Measurements from ENCODE around the gene RWDD1. TPM values are rescaled to one million over a fixed set of nuclear protein-coding genes. Genes with fewer than 3 reads are reported as not detected.

The RWDD1 gene, protein sequence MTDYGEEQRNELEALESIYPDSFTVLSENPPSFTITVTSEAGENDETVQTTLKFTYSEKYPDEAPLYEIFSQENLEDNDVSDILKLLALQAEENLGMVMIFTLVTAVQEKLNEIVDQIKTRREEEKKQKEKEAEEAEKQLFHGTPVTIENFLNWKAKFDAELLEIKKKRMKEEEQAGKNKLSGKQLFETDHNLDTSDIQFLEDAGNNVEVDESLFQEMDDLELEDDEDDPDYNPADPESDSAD
- total RNA-seq (2022; extraction: Qiagen RNA extraction): 24.2 to 36.0 TPM (median 34.8 TPM) in 5 replicates

DNA sequence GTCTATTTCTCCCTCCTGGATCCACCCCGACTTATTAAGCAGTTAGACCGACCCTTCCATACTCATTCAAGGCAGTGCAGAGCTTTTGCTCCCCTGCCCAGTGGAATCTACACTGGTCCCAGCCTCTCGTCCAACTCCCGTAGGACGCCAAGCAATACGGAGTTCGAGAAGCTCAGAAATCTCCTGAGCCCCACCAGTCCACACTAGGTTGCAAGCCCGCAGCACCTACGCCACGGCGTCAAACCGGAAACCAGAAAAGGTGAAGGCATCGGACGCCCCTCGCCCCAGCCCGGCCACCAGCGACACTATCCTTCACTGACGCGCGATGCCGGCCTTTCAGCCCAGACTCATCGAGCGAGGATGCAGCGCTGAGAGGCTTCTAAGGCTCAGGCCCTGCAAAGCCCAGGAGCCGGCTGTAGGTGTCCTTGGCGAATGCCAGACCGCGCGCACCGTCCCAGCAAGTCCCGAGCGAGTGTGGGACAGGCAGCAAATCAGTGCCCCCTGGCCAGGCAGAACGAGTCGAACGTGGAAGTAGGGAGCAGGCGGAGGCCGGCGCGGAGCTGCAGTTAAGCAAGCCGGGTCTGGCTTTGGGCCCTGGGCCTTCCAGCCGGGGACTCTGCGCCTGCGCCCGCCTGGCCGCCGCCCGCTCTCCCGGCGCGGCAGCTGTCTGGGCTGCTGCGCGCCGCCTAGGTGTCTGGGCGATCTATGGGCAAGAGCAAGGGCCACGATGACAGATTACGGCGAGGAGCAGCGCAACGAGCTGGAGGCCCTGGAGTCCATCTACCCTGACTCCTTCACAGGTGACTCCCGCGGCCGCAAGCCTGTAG is at the start of gene RWDD1:
Gene RWDD1 (plus strand): TSS at position 649 of the 827 bp plus-strand sequence. CDS start 79 bp downstream, at position 728.

DNA sequence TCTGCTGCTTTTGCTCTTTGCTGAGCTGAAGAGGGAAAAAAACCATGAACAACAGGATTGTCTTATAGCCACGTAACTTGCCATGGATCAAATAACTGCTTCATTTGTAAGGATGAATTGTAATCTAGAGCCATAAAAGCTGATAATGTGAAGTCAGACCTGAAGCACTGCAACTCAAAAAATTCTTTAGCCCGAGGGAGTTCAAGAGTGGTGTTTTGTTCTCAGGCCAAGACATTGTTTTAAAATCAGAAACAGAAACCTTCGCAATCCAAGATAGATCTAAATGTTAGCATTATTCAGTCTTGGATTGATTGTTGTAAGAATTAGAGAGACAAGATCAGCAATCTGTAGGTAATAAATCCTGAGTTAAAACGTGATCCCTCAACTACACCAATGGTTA is 25.7 kb upstream of the RWDD1 start, which contains the start of gene TRAPPC3L:
Gene TRAPPC3L (minus strand): TSS at position 34 of the 400 bp plus-strand sequence. CDS start 170 bp downstream, outside the sequence.

DNA sequence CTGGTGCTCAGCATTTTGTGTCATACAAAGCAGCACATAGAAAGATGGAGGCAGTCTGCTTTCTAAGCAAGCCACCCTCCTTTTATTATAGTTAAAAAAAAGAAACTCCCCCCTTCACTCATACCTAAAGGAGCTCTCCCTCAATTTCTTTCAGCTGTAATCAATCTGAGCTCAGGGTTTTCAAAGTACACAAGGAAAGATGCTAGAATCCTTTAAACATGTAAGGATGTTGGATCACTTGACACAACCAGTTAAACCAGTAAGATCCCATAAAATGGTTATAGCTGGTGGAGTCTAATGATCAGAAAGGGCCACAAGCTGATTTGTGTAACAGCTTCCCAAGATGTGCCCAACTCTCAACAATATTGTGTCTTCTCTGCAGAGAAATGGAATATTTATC is 17.9 kb upstream of the RWDD1 start, which contains the start of gene CALHM4:
Gene CALHM4 (plus strand): TSS at position 301 of the 400 bp plus-strand sequence. CDS start 43 bp downstream, at position 344.

DNA sequence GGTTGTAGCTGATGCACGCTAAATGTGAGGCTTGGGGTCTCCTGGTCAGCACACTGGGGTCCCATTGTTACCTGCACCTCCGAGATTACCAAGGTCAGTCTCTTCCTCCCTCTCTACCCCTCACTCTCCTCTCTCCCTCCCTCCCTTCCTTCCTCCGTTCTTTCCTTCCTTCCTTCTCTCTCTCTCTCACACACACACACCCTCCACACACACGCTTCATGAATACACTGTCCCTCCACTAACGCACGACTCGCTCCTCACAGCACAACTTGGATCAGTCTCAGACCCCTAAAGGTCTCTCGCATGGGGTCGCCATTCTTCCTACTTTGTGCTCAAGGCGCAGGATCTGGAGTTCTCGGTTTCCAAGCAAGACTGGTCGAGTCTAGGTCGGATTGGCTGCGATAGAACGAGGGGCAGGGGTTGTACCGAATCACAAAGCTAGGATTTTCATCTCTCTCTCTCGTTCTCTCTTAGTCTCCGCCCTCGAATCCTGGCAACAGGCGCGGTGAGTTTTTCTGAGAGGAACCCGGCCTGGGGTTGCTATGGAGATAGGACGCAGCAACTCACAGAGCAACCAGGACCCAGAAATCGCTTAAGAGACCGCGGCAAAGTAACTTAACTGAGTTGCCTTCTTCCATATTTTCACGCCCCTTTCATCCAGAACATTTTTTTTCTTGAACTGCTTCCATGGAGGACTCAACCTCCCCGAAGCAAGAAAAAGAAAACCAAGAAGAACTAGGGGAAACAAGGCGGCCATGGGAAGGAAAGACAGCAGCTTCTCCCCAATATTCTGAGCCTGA is 44.8 kb downstream of the RWDD1 start, which contains the start of gene RSPH4A:
Gene RSPH4A (plus strand): TSS at position 543 of the 800 bp plus-strand sequence. CDS start 145 bp downstream, at position 688.

Other genes with a start within 250 kb of the RWDD1 start
- 11.9 to 15.7 TPM (median 13.7 TPM) in 5 replicates for gene DSE, start 200.6 kb upstream of the RWDD1 start, total RNA-seq (2022; extraction: Qiagen RNA extraction)
- 0.21 TPM in 1 of 5 replicates, not detected in the others for gene CALHM6, start 110.1 kb upstream of the RWDD1 start, total RNA-seq (2022; extraction: Qiagen RNA extraction)
- 0.02 to 0.06 TPM (median 0.06 TPM) in 5 replicates for gene CALHM5, start 59.9 kb upstream of the RWDD1 start, total RNA-seq (2022; extraction: Qiagen RNA extraction)
- gene TRAPPC3L, start 25.8 kb upstream of the RWDD1 start, total RNA-seq (2022; extraction: Qiagen RNA extraction): not detected in 5 replicates
- gene CALHM4, start 17.8 kb upstream of the RWDD1 start, total RNA-seq (2022; extraction: Qiagen RNA extraction): not detected in 5 replicates
- 0.14 to 0.35 TPM (median 0.19 TPM) in 5 replicates for gene RSPH4A, start 45.0 kb downstream of the RWDD1 start, total RNA-seq (2022; extraction: Qiagen RNA extraction)
- gene ZUP1, start 97.3 kb downstream of the RWDD1 start, total RNA-seq (2022; extraction: Qiagen RNA extraction): 6.2 to 8.2 TPM (median 7.2 TPM) in 5 replicates
- gene KPNA5, start 109.7 kb downstream of the RWDD1 start, total RNA-seq (2022; extraction: Qiagen RNA extraction): 1.3 to 1.9 TPM (median 1.6 TPM) in 5 replicates
- 0.11 TPM in 1 of 5 replicates, not detected in the others for gene FAM162B, start 194.2 kb downstream of the RWDD1 start, total RNA-seq (2022; extraction: Qiagen RNA extraction)

All from A549 treated with dexamethasone at 1 μM for 4 hours (cell line).